Natural killer cell (primary cell): Measurements from ENCODE around the gene PHACTR2. TPM values are rescaled to one million over a fixed set of nuclear protein-coding genes. Genes with fewer than 3 reads are reported as not detected.

ENCODE experiments used
- ATAC-seq, 3 donors: fragments of 150-1000 bp in 2 of 3; fragments of 200-7000 bp in 1 of 3; cut with Tn5 transposase; 1 replicate in 1 of 3; 2 replicates in 2 of 3; pipeline ENCODE4 v1.10.0; 2021; ENCODE audit warnings: mild to moderate bottlenecking in 2 of 3, moderate library complexity in 2 of 3
- DNase-seq, 2 donors: peaks; one replicate each; pipeline versions ENCODE4 v3.0.0 to v3.0.0-alpha.2; 2013 to 2021; ENCODE audit warnings: mixed read lengths in 1 of 2
- H3K27ac ChIP-seq: one replicate; pipeline ENCODE4 v1.5.1; 2013; ENCODE audit warnings: mild to moderate bottlenecking, low read length
- H3K27me3 ChIP-seq: one replicate; pipeline ENCODE4 v1.6.1; 2013; ENCODE audit warnings: low read length; ENCODE audit not compliant: control insufficient read depth, insufficient read depth
- H3K36me3 ChIP-seq: one replicate; pipeline ENCODE4 v1.6.1; 2013; ENCODE audit warnings: low read length; ENCODE audit not compliant: control insufficient read depth, insufficient read depth
- H3K4me1 ChIP-seq: one replicate; pipeline ENCODE4 v1.6.1; 2013; ENCODE audit warnings: low read length; ENCODE audit not compliant: control insufficient read depth, insufficient read depth
- H3K4me3 ChIP-seq: one replicate; pipeline ENCODE4 v1.5.1; 2013; ENCODE audit warnings: low read length
- H3K9me3 ChIP-seq: one replicate; pipeline ENCODE4 v1.6.1; 2013; ENCODE audit warnings: low read length; ENCODE audit not compliant: control insufficient read depth, insufficient read depth
- H3K27ac Mint-ChIP-seq, 2 donors: one replicate each; pipeline ENCODE4 v1.8.0; 2022; ENCODE audit warnings: mild to moderate bottlenecking in 2 of 2, mixed read lengths in 2 of 2, moderate library complexity in 1 of 2
- H3K27me3 Mint-ChIP-seq, 2 donors: one replicate each; pipeline ENCODE4 v1.8.0; 2022; ENCODE audit warnings: low read depth in 2 of 2, mixed read lengths in 2 of 2
- H3K36me3 Mint-ChIP-seq: one replicate; pipeline ENCODE4 v1.8.0; 2022; ENCODE audit warnings: mixed read lengths
- H3K4me1 Mint-ChIP-seq, 2 donors: one replicate each; pipeline ENCODE4 v1.8.0; 2022; ENCODE audit warnings: mixed read lengths in 2 of 2
- H3K4me3 Mint-ChIP-seq: one replicate; pipeline ENCODE4 v1.8.0; 2022; ENCODE audit warnings: mild to moderate bottlenecking, moderate library complexity, mixed read lengths
- H3K9me3 Mint-ChIP-seq, 2 donors: one replicate each; pipeline ENCODE4 v1.8.0; 2022; ENCODE audit warnings: mixed read lengths in 2 of 2
- WGBS: methylation state at CpG from one replicate; pipeline ENCODE4 v1.1.7; 2013; ENCODE audit warnings: missing lambda C conversion rate; ENCODE audit not compliant: insufficient coverage; 5-methylcytosine and 5-hydroxymethylcytosine counted together
- intact Hi-C: fragments of 100-400 bp; cut with micrococcal nuclease; formaldehyde crosslinking; loops from one replicate; pipeline ENCODE4 v1.14.2; 2022
- total RNA-seq, 4 donors: library from RNA; stranded (reverse); fragments of 120-200 nt in 1 of 4; gene quantifications; one replicate each; pipeline versions ENCODE4 v1.2.3 to v1.2.4, GENCODE V29; 2013 to 2022
- TF ChIP-seq, protein P1 (sequence below): fragments of 200-600 bp; IDR thresholded peaks from one replicate; pipeline ENCODE4 v1.8.0; 2022; ENCODE audit warnings: antibody characterized with exemption

PHACTR2 gene
- total RNA-seq, 3 donors from 2014 or later (not counting 1 experiment from before 2014, with no cell fraction given) = 23.8 to 32.7 (median 24.9) TPM

DNA sequence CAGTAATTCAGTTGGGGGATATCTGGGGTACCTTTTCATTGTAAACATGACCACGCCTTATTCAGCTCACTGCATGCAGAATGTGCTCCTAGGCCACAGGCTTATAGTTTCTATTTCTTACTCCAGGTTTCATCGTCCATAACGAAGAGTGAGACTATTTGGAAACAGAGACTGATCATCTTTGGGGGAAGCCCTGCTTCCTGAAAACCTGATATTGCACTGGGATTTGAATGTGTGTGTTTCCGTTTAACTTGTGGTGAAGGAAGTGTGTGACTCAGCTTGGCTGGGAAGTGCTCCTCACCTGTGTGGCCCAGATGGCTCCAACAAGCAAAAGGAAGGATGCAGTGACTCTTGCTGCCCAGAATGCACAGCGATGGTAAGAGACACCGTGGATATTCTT is 145.8 kb downstream of the PHACTR2 start:
- no peaks in the 10 kb centered on the region for H3K36me3 Mint-ChIP-seq
- Histone ChIP-seq H3K9me3 (no peaks in the 10 kb centered on the region), H3K27ac (no peak overlapping the region), H3K4me1 (no peaks in the 10 kb centered on the region), H3K4me3 (no peak overlapping the region), H3K27me3 (no peaks in the 10 kb centered on the region), H3K36me3 (peaks cover 6% of the 10 kb centered on the region)
- H3K27me3 Mint-ChIP-seq = no peaks in the 10 kb centered on the region
- WGBS = 76% methylated on average over 6 of the region's 6 CpGs
- DNase-seq (no peak), ATAC-seq (no peak)
- no peaks in the 10 kb centered on the region for H3K4me1 Mint-ChIP-seq
- no peak overlapping the region for H3K27ac Mint-ChIP-seq
- H3K9me3 Mint-ChIP-seq = no peaks in the 10 kb centered on the region
- intact Hi-C loops = no loop called here
- H3K4me3 Mint-ChIP-seq = no peak overlapping the region
- TF ChIP-seq, protein P1, sequence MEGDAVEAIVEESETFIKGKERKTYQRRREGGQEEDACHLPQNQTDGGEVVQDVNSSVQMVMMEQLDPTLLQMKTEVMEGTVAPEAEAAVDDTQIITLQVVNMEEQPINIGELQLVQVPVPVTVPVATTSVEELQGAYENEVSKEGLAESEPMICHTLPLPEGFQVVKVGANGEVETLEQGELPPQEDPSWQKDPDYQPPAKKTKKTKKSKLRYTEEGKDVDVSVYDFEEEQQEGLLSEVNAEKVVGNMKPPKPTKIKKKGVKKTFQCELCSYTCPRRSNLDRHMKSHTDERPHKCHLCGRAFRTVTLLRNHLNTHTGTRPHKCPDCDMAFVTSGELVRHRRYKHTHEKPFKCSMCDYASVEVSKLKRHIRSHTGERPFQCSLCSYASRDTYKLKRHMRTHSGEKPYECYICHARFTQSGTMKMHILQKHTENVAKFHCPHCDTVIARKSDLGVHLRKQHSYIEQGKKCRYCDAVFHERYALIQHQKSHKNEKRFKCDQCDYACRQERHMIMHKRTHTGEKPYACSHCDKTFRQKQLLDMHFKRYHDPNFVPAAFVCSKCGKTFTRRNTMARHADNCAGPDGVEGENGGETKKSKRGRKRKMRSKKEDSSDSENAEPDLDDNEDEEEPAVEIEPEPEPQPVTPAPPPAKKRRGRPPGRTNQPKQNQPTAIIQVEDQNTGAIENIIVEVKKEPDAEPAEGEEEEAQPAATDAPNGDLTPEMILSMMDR = no peak

DNA sequence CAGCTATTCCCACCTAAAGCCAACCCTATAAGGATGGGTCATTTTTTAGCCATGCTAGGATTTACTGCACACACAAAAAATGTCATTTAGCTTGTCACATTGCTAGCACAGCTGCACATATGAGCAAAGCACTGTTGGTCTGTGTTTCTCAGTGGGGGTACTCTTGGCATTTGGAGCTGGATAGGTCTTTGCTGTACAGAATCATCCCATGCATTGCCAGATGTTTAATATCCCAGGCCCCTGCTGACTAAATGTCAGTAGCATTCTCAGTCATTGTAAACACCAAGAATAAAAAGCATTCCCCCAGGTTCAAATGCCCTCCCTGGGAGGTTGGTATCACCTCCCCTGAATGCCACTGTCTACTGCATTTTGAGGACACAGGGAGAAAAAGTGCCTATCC is 150.8 kb downstream of the PHACTR2 start:
- Mint-ChIP-seq H3K36me3 (no peaks in the 10 kb centered on the region), H3K4me1 (no peaks in the 10 kb centered on the region), H3K9me3 (no peaks in the 10 kb centered on the region), H3K27me3 (no peaks in the 10 kb centered on the region), H3K4me3 (no peak overlapping the region), H3K27ac (no peak overlapping the region)
- DNase-seq (no peak), ATAC-seq (no peak)
- H3K4me1 ChIP-seq = no peaks in the 10 kb centered on the region
- intact Hi-C loops = no loop called here
- H3K27me3 ChIP-seq = no peaks in the 10 kb centered on the region
- TF ChIP-seq, protein P1 = no peak
- no peak overlapping the region for H3K4me3 ChIP-seq
- H3K27ac ChIP-seq = no peak overlapping the region
- peaks cover 4% of the 10 kb centered on the region for H3K36me3 ChIP-seq
- H3K9me3 ChIP-seq = no peaks in the 10 kb centered on the region

DNA sequence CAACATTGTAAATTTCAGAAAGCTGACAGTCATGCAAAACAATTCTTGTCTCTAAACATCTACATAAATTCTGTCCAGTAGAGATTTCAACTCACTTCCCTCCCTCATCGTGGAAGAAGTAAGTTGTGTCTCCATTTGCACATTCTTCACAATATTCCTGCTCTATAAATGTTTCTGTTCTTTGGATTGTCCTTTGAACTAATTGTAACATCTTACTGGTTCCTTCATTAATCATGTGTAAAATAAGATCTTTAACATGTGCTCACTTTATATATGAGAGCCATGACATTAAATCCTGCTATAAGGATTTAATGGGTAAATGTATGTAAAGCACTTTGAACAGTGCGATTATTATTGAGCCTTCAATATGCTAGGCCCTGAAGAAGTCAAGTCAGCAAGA is 158.4 kb downstream of the PHACTR2 start:
- H3K27ac Mint-ChIP-seq = no peak overlapping the region
- H3K27me3 Mint-ChIP-seq = peaks cover 0 to 4% of the 10 kb centered on the region in 2 donors
- TF ChIP-seq, protein P1 = no peak
- DNase-seq = no peak
- WGBS = 100% methylated on average over 2 of the region's 2 CpGs
- Histone ChIP-seq H3K4me1 (no peaks in the 10 kb centered on the region), H3K36me3 (no peaks in the 10 kb centered on the region), H3K4me3 (no peak overlapping the region), H3K27ac (no peak overlapping the region), H3K9me3 (no peaks in the 10 kb centered on the region), H3K27me3 (no peaks in the 10 kb centered on the region)
- intact Hi-C loops = no loop called here
- no peaks in the 10 kb centered on the region for H3K36me3 Mint-ChIP-seq
- H3K4me1 Mint-ChIP-seq = no peaks in the 10 kb centered on the region
- no peak overlapping the region for H3K4me3 Mint-ChIP-seq
- no peak for ATAC-seq
- no peaks in the 10 kb centered on the region for H3K9me3 Mint-ChIP-seq

DNA sequence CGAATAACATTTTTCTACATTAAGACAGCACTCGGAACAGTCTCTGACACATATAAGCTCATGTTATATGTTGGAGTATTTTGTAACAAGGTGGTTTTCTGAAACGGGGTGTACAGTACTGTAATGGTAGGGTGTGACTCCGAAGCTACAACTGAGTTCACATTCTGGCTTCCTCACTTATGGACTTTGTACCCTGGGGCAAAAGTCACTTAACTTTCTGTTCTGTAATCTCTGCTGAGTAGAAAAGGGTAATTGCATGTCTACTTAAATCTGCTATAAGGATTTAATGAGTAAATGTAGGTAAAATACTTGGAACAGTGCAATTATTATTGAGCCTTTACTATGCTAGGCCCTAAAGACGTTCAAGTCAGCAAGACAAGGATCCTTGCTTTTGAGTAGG is 160.6 kb downstream of the PHACTR2 start:
- no peaks in the 10 kb centered on the region for H3K9me3 ChIP-seq
- H3K27ac Mint-ChIP-seq = no peak overlapping the region
- 89% methylated on average over 4 of the region's 5 CpGs for WGBS
- peaks cover 8% of the 10 kb centered on the region for H3K4me1 ChIP-seq
- no peak overlapping the region for H3K4me3 ChIP-seq
- H3K4me1 Mint-ChIP-seq = peaks cover 6% of the 10 kb centered on the region in 2 donors
- no peak overlapping the region for H3K4me3 Mint-ChIP-seq
- no peaks in the 10 kb centered on the region for H3K36me3 Mint-ChIP-seq
- no peaks in the 10 kb centered on the region for H3K36me3 ChIP-seq
- ATAC-seq (no peak), DNase-seq (no peak)
- H3K9me3 Mint-ChIP-seq = no peaks in the 10 kb centered on the region
- H3K27me3 ChIP-seq = no peaks in the 10 kb centered on the region
- H3K27ac ChIP-seq = no peak overlapping the region
- H3K27me3 Mint-ChIP-seq = peaks cover 0 to 5% of the 10 kb centered on the region in 2 donors
- intact Hi-C loops = no loop called here
- TF ChIP-seq, protein P1 = no peak
